SK-N-SH treated with all-trans-retinoic acid at 6 μM for 48 hours (cell line): ENCODE data around the gene SPATS2.

Experiments used
- ARNTL ChIP-seq: fragments of 450-650 bp; formaldehyde crosslinking; IDR thresholded peaks from 2 replicates; pipeline ENCODE4 v1.5.0; 2020; ENCODE audit warnings: low read depth, mild to moderate bottlenecking, moderate library complexity, borderline replicate concordance
- ZNF70 ChIP-seq: fragments of 450-650 bp; formaldehyde crosslinking; IDR thresholded peaks from 2 replicates; pipeline ENCODE4 v1.5.0; 2020; ENCODE audit warnings: mild to moderate bottlenecking, moderate library complexity

- TF ChIP-seq ARNTL (CRISPR knock-in tag) (no peak), ZNF70 (CRISPR knock-in tag) (no peak)
Observed at GRCh38 chr12:49455501-49455900, 88.2 kb downstream of the SPATS2 start.
